DND-41 (cell line): ENCODE measurements around the gene P2RX2.

Experiments
- EZH2 ChIP-seq: IDR thresholded peaks from 3 replicates; pipeline ENCODE4 v1.6.1; 2012; ENCODE audit warnings: borderline replicate concordance, low read depth, mild to moderate bottlenecking, moderate library complexity, low read length, inconsistent platforms; ENCODE audit not compliant: severe bottlenecking
- TF ChIP-seq, protein P1 (sequence below): IDR thresholded peaks from 2 replicates; pipeline ENCODE4 v1.5.1; 2012; ENCODE audit warnings: borderline replicate concordance, low read length, moderate library complexity, mild to moderate bottlenecking; ENCODE audit not compliant: poor library complexity, severe bottlenecking; ENCODE audit errors: extremely low read depth

DNA sequence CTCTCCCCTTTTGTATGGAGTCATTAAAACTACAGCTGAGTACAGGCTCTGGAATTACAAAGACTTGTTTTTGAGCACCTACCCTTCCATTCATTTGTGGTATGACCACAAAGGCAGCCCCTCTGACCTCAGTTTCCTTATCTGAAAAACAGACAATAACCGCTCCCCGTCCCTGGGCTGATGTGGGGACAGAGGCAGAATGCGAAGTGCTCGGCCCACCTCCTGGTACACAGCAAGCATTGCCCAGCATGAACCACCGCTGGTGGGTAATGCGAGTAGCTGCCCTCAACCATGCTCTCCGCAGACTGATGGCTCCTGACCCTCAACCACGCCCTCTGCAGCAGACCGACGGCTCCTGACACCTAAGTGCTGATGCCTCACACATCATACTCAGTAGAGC lies 22.4 kb downstream of the P2RX2 start:
- TF ChIP-seq, protein P1, sequence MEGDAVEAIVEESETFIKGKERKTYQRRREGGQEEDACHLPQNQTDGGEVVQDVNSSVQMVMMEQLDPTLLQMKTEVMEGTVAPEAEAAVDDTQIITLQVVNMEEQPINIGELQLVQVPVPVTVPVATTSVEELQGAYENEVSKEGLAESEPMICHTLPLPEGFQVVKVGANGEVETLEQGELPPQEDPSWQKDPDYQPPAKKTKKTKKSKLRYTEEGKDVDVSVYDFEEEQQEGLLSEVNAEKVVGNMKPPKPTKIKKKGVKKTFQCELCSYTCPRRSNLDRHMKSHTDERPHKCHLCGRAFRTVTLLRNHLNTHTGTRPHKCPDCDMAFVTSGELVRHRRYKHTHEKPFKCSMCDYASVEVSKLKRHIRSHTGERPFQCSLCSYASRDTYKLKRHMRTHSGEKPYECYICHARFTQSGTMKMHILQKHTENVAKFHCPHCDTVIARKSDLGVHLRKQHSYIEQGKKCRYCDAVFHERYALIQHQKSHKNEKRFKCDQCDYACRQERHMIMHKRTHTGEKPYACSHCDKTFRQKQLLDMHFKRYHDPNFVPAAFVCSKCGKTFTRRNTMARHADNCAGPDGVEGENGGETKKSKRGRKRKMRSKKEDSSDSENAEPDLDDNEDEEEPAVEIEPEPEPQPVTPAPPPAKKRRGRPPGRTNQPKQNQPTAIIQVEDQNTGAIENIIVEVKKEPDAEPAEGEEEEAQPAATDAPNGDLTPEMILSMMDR: no peak
- TF ChIP-seq EZH2: no peak
